HepG2 (cell line): ENCODE results near the gene RNASE13. TPM values are rescaled to one million over a fixed set of nuclear protein-coding genes. Genes with fewer than 3 reads are reported as not detected.
A peak's percentile ranks its signal among the peaks of the same experiment; 100 is the strongest.

Experiments used
- ASH2L ChIP-seq: fragments of 300-600, 200-600 bp; sonication (generic); IDR thresholded peaks from 2 replicates; pipeline ENCODE4 v1.7.0; 2017; ENCODE audit warnings: low read depth, mild to moderate bottlenecking, moderate library complexity, mixed read lengths, low read length; ENCODE audit not compliant: insufficient read length
- ELF4 ChIP-seq: sonication (generic); formaldehyde crosslinking; IDR thresholded peaks from 2 replicates; pipeline ENCODE4 v1.5.0; 2020; ENCODE audit warnings: missing genetic modification reagents, mild to moderate bottlenecking, moderate library complexity, borderline replicate concordance
- HNF1B ChIP-seq: sonication (generic); formaldehyde crosslinking; IDR thresholded peaks from 2 replicates; pipeline ENCODE4 v1.5.1; 2020; ENCODE audit warnings: mild to moderate bottlenecking, moderate library complexity, missing genetic modification reagents
- JDP2 ChIP-seq: sonication (generic); formaldehyde crosslinking; IDR thresholded peaks from 2 replicates; pipeline ENCODE4 v1.8.1; 2022; ENCODE audit warnings: missing genetic modification reagents, borderline replicate concordance
- MEF2D ChIP-seq: sonication (generic); formaldehyde crosslinking; IDR thresholded peaks from 2 replicates; pipeline ENCODE4 v1.5.1; 2020; ENCODE audit warnings: mild to moderate bottlenecking, missing genetic modification reagents
- NPAS2 ChIP-seq: sonication (generic); formaldehyde crosslinking; IDR thresholded peaks from 2 replicates; pipeline ENCODE4 v1.8.0; 2022; ENCODE audit warnings: mild to moderate bottlenecking, missing genetic modification reagents, borderline replicate concordance
- RAD21 ChIP-seq: fragments of 450-650 bp; formaldehyde crosslinking; IDR thresholded peaks from 2 replicates; pipeline ENCODE4 v1.5.0; 2020; ENCODE audit warnings: mild to moderate bottlenecking
- SMAD1 ChIP-seq: sonication (generic); formaldehyde crosslinking; IDR thresholded peaks from 2 replicates; pipeline ENCODE4 v1.4.0; 2020; ENCODE audit warnings: missing genetic modification reagents, low read depth, mild to moderate bottlenecking, borderline replicate concordance
- TBP ChIP-seq: sonication (generic); formaldehyde crosslinking; IDR thresholded peaks from 2 replicates; pipeline ENCODE4 v1.5.0; 2020; ENCODE audit warnings: missing genetic modification reagents
- TMF1 ChIP-seq: sonication (generic); formaldehyde crosslinking; IDR thresholded peaks from 2 replicates; pipeline ENCODE4 v1.8.1; 2022; ENCODE audit warnings: low read depth, missing genetic modification reagents
- ZBTB25 ChIP-seq: IDR thresholded peaks from 2 replicates; pipeline ENCODE4 v1.6.1; 2018; ENCODE audit warnings: missing genetic modification reagents
- ZFP62 ChIP-seq: sonication (generic); formaldehyde crosslinking; IDR thresholded peaks from 2 replicates; pipeline ENCODE4 v1.4.0; 2020; ENCODE audit warnings: missing genetic modification reagents
- ZNF282 ChIP-seq: fragments of 450-650 bp; IDR thresholded peaks from 2 replicates; pipeline ENCODE4 v1.6.1; 2018; ENCODE audit not compliant: partially characterized antibody
- ZNF354B ChIP-seq: sonication (generic); formaldehyde crosslinking; IDR thresholded peaks from 2 replicates; pipeline ENCODE4 v1.8.0; 2022; ENCODE audit warnings: mild to moderate bottlenecking, missing genetic modification reagents
- ZNF503 ChIP-seq: sonication (generic); formaldehyde crosslinking; IDR thresholded peaks from 2 replicates; pipeline ENCODE4 v1.4.0; 2020; ENCODE audit warnings: missing genetic modification reagents
- ZNF530 ChIP-seq: sonication (generic); formaldehyde crosslinking; IDR thresholded peaks from 2 replicates; pipeline ENCODE4 v1.5.0; 2020; ENCODE audit warnings: low read depth, mild to moderate bottlenecking, missing genetic modification reagents
- ZNF563 ChIP-seq: sonication (generic); formaldehyde crosslinking; IDR thresholded peaks from 2 replicates; pipeline ENCODE4 v1.8.0; 2022; ENCODE audit warnings: mild to moderate bottlenecking, moderate library complexity, missing genetic modification reagents
- ZNF878 ChIP-seq: sonication (generic); formaldehyde crosslinking; IDR thresholded peaks from 2 replicates; pipeline ENCODE4 v1.8.1; 2023; ENCODE audit warnings: mild to moderate bottlenecking, missing genetic modification reagents, moderate library complexity
- polyA plus RNA-seq, 8 experiments: library from polyadenylated mRNA; depleted of rRNA in 3 of 8; stranded (reverse) in 7 of 8; unstranded in 1 of 8; fragments of >200 nt; fragmentation: Illumina TruSeq in 4 of 8; extraction: Trizol in 4 of 8; gene quantifications; 2 replicates each; pipeline versions ENCODE4 v1.2.1 to v1.2.3, GENCODE V29; 2011 to 2016; ENCODE audit warnings: low read depth in 4 of 8, missing spikeins in 1 of 8, mixed read lengths in 1 of 8; ENCODE audit not compliant: insufficient read depth in 1 of 8
- total RNA-seq, 5 experiments: library from RNA; depleted of rRNA; stranded (reverse); fragments of >200 nt; fragmentation: Illumina TruSeq; extraction: Trizol; gene quantifications; 2 replicates each; pipeline ENCODE4 v1.2.3, GENCODE V29; 2016; ENCODE audit warnings: low read depth in 1 of 5
- TF ChIP-seq, protein P1 (sequence below): IDR thresholded peaks from 2 replicates; pipeline ENCODE4 v1.6.1; 2016
- TF ChIP-seq, protein P2 (sequence below): sonication (generic); formaldehyde crosslinking; IDR thresholded peaks from 2 replicates; pipeline ENCODE4 v1.9.0; 2021; ENCODE audit warnings: missing genetic modification reagents, mild to moderate bottlenecking, borderline replicate concordance
- TF ChIP-seq, protein P3 (sequence below): sonication (generic); formaldehyde crosslinking; IDR thresholded peaks from 2 replicates; pipeline ENCODE4 v1.5.0; 2020; ENCODE audit warnings: missing genetic modification reagents, mild to moderate bottlenecking, borderline replicate concordance

Gene RNASE13
- total and polyA plus RNA-seq, 2 of the 13 experiments (the other 11 are each of a cell fraction or from before 2014, with no cell fraction given) = 1.0 TPM; not detected in 1

GRCh38 chr14:21024585-21025370 lies 9.8 kb downstream of the RNASE13 start, which contains the start of gene NDRG2 (continued):
- TF ChIP-seq ZFP62 (CRISPR knock-in tag) = no peak
- peak; percentile 58 for TF ChIP-seq RAD21 (CRISPR knock-in tag)
- peak; percentile 69 for TF ChIP-seq ZNF563 (CRISPR knock-in tag)
- peak; percentile 92 for TF ChIP-seq ZNF503
- TF ChIP-seq ZBTB25 = no peak; the same call in 1 of the 2 replicates
- TF ChIP-seq, protein P1, sequence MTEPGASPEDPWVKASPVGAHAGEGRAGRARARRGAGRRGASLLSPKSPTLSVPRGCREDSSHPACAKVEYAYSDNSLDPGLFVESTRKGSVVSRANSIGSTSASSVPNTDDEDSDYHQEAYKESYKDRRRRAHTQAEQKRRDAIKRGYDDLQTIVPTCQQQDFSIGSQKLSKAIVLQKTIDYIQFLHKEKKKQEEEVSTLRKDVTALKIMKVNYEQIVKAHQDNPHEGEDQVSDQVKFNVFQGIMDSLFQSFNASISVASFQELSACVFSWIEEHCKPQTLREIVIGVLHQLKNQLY = peak; percentile 30; the same call in 1 of the 2 replicates
- TF ChIP-seq MEF2D (CRISPR knock-in tag) = no peak
- no peak for TF ChIP-seq NPAS2
- TF ChIP-seq TBP (CRISPR knock-in tag) = no peak
- TF ChIP-seq JDP2 (CRISPR knock-in tag) = no peak
- no peak for TF ChIP-seq ASH2L
- TF ChIP-seq TMF1 = no peak
- TF ChIP-seq, protein P2, sequence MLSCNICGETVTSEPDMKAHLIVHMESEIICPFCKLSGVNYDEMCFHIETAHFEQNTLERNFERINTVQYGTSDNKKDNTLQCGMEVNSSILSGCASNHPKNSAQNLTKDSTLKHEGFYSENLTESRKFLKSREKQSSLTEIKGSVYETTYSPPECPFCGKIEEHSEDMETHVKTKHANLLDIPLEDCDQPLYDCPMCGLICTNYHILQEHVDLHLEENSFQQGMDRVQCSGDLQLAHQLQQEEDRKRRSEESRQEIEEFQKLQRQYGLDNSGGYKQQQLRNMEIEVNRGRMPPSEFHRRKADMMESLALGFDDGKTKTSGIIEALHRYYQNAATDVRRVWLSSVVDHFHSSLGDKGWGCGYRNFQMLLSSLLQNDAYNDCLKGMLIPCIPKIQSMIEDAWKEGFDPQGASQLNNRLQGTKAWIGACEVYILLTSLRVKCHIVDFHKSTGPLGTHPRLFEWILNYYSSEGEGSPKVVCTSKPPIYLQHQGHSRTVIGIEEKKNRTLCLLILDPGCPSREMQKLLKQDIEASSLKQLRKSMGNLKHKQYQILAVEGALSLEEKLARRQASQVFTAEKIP (CRISPR knock-in tag) = no peak
- TF ChIP-seq ZNF282 = no peak
- TF ChIP-seq SMAD1 = no peak
- TF ChIP-seq ZNF354B (CRISPR knock-in tag) = no peak
- no peak for TF ChIP-seq HNF1B (CRISPR knock-in tag)
- peak; percentile 48; the same call in 1 of the 2 replicates for TF ChIP-seq ZNF530
- no peak for TF ChIP-seq ZNF878 (CRISPR knock-in tag)
- TF ChIP-seq, protein P3, sequence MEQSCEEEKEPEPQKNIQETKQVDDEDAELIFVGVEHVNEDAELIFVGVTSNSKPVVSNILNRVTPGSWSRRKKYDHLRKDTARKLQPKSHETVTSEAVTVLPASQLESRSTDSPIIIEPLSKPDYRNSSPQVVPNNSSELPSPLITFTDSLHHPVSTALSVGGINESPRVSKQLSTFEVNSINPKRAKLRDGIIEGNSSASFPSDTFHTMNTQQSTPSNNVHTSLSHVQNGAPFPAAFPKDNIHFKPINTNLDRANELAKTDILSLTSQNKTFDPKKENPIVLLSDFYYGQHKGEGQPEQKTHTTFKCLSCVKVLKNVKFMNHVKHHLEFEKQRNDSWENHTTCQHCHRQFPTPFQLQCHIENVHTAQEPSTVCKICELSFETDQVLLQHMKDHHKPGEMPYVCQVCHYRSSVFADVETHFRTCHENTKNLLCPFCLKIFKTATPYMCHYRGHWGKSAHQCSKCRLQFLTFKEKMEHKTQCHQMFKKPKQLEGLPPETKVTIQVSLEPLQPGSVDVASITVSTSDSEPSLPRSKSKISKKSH (CRISPR knock-in tag) = peak; percentile 54; the same call in 1 of the 2 replicates
- TF ChIP-seq ELF4 (CRISPR knock-in tag) = no peak
